GM12865 (cell line): ENCODE measurements around the gene CYP2C19.
"Not testable (repeated sequence)": the region's sequence is repeated elsewhere in the genome, so short reads cannot be mapped to it uniquely, and the experiment has no call there.

Experiments used
- DNase-seq: peaks from one replicate; pipeline ENCODE4 v3.0.0; 2010; ENCODE audit warnings: low read depth
- H3K4me3 ChIP-seq: 2 replicates; pipeline ENCODE4 v1.5.1; 2011; ENCODE audit warnings: mild to moderate bottlenecking, low read depth, low read length, control low read depth
- TF ChIP-seq, protein P1 (sequence below): IDR thresholded peaks from 2 replicates; pipeline ENCODE4 v1.5.1; 2011; ENCODE audit warnings: low read length, control low read depth, low read depth, inconsistent platforms; ENCODE audit not compliant: insufficient read depth; ENCODE audit errors: missing control alignments

CYP2C19 gene

DNA sequence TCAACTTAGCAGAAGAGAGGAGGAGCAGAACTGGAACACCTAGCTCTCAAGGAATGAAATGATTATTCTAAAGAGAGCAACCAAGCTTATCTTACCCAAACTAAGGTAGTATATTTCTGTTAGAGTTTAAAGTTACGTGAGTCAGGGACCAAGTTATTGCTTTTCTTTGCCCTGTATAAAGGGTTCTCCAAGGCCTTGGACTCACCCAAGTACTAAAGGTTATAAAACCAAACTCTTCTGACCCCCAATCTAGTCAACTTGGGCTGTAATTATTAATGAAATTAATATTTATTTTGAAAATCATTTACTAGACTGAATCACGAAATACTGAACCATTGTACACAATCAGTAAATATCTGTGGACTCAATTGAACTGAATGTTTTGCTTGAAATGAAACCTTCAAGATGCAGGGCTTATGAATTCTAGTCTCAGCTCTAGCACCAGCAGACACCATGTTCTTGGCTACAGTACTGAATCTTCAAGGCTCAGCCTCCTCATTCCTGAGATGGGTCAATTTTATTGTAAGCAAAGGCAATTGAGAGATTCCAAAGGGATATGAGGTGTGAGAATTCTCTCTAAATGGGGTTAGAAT, 1.8 kb upstream of the CYP2C19 start:
- TF ChIP-seq, protein P1, sequence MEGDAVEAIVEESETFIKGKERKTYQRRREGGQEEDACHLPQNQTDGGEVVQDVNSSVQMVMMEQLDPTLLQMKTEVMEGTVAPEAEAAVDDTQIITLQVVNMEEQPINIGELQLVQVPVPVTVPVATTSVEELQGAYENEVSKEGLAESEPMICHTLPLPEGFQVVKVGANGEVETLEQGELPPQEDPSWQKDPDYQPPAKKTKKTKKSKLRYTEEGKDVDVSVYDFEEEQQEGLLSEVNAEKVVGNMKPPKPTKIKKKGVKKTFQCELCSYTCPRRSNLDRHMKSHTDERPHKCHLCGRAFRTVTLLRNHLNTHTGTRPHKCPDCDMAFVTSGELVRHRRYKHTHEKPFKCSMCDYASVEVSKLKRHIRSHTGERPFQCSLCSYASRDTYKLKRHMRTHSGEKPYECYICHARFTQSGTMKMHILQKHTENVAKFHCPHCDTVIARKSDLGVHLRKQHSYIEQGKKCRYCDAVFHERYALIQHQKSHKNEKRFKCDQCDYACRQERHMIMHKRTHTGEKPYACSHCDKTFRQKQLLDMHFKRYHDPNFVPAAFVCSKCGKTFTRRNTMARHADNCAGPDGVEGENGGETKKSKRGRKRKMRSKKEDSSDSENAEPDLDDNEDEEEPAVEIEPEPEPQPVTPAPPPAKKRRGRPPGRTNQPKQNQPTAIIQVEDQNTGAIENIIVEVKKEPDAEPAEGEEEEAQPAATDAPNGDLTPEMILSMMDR: no peak
- no peak for DNase-seq
- H3K4me3 ChIP-seq: no peak overlapping the region

DNA sequence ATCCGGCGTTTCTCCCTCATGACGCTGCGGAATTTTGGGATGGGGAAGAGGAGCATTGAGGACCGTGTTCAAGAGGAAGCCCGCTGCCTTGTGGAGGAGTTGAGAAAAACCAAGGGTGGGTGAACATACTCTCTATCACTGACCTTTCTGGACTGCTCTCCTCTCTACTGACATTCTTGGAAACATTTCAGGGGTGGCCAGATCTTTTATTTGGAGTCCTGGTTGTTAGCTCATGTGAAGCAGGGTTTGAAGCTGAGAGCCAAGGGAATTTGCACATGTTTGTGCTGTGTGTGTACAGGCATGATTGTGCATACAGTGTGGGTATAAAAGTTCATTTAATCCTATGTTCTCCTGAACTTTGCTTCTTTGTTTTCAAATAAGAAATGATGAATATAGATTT, 12.9 kb downstream of the CYP2C19 start:
- not testable (repeated sequence) for H3K4me3 ChIP-seq, DNase-seq

DNA sequence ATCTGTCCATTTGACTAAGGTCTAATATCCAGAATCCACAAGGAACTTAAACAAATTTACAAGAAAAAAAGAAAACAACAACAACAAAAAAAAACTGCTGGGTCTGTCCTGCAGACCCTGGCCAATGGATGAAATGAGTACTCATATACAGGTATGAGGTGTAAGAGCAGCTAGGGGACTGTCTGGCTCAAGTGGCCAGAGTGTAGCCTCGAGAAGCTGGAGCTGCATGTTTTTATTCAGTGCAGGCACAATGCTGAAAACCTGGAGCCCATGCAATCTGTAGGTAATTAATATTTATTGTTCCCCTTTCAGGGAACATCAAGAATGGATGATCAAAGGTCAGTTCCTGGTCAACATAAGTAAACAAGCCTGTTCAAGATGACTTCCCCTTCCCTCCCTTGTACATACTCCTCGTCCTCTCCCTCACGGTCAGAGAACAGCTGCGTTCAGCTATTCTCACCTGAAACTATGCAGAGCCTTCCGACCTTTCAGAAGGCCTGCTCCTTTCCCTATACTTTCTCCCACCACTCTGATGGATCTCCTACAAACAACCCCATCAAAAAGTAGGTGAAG, 15.5 kb downstream of the CYP2C19 start:
- DNase-seq: no peak
- H3K4me3 ChIP-seq: no peak overlapping the region
- TF ChIP-seq, protein P1: no peak

DNA sequence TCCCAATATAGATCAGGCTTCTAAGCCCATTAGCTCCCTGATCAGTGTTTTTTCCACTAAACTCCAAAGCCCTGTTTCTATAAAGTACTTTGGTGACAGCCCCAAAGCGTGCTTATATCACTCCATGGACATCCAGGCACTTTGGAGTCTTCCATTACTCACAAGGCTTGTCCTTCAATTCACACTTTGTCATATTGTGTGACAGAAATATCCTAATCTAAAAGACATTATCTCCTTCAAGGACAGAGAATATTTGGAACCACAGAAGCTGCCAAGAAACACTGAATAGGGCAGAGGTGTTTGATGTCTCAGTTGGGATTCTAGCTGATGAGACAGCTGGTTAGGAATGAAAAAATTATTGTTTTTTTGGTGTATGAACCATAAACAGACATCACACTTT, 18.4 kb downstream of the CYP2C19 start:
- DNase-seq: no peak
- no peak overlapping the region for H3K4me3 ChIP-seq
- TF ChIP-seq, protein P1: no peak

DNA sequence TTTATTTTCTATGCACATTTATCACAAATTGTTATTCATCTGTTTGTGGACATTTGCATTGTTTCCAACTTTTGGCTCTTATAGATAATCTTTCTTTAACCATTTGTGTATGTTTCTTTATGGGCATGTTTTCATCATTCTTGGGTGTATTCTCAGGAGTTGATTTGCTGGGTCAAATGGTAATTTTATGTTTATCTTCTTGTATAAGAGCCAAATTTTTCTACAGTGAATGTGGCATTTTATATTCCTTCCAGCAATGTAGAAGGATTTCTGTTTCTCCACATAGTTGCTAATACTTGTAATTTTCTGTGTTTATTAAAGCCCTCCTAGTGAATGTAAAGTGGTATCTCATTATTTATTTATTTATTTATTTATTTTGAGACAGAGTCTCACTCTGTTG, 21.8 kb downstream of the CYP2C19 start:
- TF ChIP-seq, protein P1: no peak
- no peak for DNase-seq
- no peak overlapping the region for H3K4me3 ChIP-seq

DNA sequence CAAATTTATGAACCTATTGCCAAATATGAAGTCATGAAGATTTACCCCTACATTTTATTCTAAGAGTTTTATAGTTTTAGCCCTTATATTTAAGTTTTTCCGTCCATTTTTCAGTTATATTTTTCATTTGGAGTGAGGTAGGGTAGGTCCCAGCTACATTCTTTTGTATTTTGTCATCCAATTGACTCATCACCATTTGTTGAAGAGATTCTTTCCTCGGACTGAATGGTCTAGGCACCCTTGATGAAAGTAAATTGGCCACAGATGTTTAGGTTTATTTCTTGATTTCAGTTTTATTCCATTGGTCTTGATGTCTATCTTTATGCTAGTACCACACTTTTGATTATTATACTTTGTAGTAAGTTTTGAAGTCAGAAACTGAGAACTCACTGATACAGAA, 22.7 kb downstream of the CYP2C19 start:
- no peak for DNase-seq
- H3K4me3 ChIP-seq: no peak overlapping the region
- TF ChIP-seq, protein P1: no peak

DNA sequence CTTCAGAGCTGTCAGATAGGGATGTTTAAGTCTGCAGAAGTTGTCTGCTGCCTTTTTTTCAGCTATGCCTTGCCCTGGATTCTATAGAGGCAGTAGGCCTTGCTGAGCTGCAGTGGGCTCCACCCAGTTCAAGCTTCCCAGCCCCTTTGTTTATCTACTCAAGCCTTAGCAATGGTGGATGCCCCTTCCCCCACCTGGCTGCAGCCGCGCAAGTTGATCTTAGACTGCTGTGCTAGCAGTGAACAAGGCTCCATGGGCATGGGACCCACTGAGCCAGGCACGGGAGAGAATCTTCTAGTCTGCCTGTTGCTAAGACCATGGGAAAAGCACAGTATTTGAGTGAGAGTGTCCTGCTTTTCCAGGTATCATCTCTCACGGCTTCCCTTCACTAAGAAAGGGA, 38.1 kb downstream of the CYP2C19 start:
- H3K4me3 ChIP-seq, DNase-seq: not testable (repeated sequence)

DNA sequence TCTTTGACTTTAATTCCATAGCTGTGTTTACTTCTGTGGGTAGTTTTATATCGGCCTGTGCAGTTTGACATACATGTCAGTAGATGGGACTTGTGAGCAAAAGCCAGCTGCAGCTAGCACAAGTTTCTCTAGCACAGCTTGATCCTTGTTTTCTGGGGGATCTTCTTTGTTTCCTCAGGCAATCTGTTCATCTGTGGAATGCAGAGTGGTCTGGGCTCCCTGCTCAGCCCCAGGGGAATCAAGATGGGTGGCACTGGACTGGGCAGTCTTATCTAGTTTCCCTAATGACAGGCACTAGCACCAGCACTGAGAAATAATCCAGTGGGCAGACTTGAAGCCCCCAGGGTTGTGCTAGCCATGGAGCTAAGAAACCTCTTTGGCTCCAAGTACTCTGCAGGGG, 40.8 kb downstream of the CYP2C19 start:
- no peak overlapping the region for H3K4me3 ChIP-seq
- DNase-seq: no peak
- TF ChIP-seq, protein P1: no peak

DNA sequence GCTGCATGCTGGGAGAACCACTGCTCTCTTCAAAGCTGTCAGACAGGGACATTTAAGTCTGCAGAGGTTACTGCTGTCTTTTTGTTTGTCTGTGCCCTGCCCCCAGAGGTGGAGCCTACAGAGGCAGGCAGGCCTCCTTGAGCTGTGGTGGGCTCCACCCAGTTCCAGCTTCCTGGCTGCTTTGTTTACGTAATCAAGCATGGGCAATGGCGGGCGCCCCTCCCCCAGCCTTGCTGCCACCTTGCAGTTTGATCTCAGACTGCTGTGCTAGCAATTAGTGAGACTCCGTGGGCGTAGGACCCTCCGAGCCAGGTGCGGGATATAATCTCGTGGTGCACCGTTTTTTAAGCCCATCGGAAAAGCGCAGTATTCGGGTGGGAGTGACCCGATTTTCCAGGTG, 67.5 kb downstream of the CYP2C19 start:
- not testable (repeated sequence) for H3K4me3 ChIP-seq

More for the DNA sequence above, 67.5 kb downstream of the CYP2C19 start:
- not testable (repeated sequence) for DNase-seq
